HG02852 (cell line): ENCODE measurements around the gene S100A16.
"Not testable (repeated sequence)": the region's sequence is repeated elsewhere in the genome, so short reads cannot be mapped to it uniquely, and the experiment has no call there.

Experiments
- ATAC-seq: cut with Tn5 transposase; IDR thresholded peaks from one replicate; pipeline ENCODE4 v1.9.1; 2021; ENCODE audit warnings: mild to moderate bottlenecking, moderate library complexity; ENCODE audit not compliant: unreplicated experiment

The S100A16 gene, protein sequence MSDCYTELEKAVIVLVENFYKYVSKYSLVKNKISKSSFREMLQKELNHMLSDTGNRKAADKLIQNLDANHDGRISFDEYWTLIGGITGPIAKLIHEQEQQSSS

DNA sequence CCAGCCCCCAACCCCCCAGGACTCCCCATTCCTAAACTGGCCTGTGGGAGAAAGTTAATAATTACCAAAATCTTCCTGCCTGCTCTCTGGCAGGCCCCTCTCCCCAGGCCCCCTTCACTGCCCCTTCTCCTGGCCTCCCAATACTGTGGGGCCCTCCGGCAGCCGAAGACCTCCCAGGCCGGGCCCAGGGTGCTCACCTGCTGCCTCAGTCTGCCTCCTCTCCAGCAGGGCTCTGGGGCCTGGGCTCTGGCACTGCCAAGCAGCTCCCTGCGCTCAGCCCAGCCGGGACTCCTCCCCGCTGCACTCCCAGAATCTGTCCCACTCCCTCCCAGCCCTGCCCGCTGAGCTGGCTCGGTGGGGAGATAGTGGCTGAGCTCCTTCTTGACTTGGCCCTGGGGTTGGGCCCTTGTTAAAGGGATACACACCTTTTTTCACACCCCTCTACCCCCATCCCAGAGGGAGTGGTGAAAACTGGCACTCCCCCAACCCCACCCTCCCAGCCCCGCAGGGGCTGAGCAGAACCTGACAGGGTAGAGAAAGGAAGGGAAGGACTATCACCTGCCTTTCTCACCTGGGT lies at the start of gene S100A16:
TSS of gene S100A16 (minus strand) at position 383 of the 577 bp plus-strand sequence. CDS start 4,986 bp downstream, outside the sequence.
- ATAC-seq: no peak

- no peak for ATAC-seq
Measured at GRCh38 chr1:153662269-153662668, 49.3 kb upstream of the S100A16 start.

GRCh38 chr1:153661111-153661708 lies 48.3 kb upstream of the S100A16 start:
- ATAC-seq: no peak

GRCh38 chr1:153659656-153660055 lies 46.7 kb upstream of the S100A16 start:
- no peak for ATAC-seq

- no peak for ATAC-seq
Measured at GRCh38 chr1:153659175-153659534, 46.2 kb upstream of the S100A16 start.

GRCh38 chr1:153658400-153659174 lies 45.6 kb upstream of the S100A16 start, which contains the start of gene SNAPIN:
TSS of gene SNAPIN (plus strand) at chr1:153658703. CDS start at chr1:153658744, 41 bp downstream.
- ATAC-seq: peak; percentile 91

- no peak for ATAC-seq
Measured at GRCh38 chr1:153655333-153655732, 42.4 kb upstream of the S100A16 start.

GRCh38 chr1:153652805-153653500 lies 40.0 kb upstream of the S100A16 start:
- ATAC-seq: no peak

DNA sequence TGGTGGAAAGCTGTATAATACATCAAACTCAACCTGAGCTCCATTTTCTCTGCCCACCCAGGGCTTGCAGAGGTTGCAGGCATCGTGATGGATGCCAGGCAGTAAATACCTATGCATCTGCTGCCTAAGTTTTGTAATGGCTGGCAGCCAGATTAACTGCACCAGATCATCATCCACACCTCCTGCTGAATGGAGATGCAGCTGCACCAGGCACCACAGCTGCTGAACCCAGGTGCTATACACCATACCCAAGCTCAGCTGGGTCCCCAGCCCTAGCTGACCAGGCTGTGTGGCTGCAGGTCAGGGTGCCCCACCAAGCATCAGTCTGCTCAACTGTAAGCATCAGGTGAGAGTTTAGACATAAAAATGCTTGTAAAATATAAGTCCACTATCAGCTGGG lies 38.8 kb upstream of the S100A16 start:
- no peak for ATAC-seq

DNA sequence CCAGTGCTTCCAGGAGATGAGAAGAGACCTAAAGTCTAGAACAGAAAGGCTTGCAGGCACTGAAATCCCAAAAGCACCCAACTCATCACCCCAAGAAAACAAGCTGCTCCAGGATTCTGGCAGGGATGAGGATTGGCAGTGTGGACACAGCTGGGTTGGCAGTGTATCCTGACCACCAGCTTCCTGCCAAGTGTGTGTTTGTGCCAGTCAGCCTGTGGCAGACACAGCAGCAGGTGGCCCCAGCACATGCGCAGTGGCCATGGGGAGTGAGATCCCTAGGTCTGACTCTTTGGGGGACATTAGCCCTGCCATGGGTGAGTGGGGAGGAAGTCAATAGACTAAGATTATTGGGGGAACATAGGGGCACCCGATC lies 36.9 kb upstream of the S100A16 start:
- no peak for ATAC-seq

DNA sequence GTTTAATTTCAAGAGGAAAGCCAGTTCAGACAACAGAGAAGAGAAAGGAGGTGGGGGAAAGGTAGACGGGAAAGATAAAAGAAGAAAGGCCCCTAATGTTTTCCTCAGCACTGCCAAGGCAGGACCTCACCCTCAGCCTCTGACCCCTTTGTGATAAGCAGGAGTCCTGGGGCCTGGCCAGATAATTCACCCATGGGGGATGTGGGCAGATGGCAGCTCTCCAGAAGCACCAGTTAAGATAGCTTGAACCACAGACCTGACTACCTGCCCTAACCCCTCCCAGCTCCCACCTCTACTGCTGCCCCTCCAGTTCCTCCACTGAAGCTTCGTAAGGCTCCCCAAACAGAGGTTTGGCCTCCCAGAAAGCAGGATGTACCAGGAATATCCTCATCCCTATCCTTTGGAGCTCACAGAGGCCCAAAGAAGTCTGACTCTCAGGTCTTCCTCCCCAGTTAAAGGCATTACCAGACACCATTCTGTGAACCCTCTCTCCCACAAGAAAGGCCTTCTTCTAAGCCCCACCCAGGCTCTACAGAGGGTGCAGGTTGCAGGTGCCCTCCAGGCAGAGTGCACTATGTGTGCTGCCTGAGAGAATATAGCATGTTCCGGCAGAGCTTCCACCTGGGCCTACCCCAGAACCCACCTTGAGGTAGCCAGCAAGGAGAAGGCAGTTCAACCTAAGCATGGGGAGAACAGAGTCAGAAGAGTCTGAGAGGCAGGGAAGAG lies 36.4 kb upstream of the S100A16 start:
- ATAC-seq: no peak

- ATAC-seq: no peak
Measured at GRCh38 chr1:153648000-153648643, 35.2 kb upstream of the S100A16 start.

- no peak for ATAC-seq
Measured at GRCh38 chr1:153647346-153647714, 34.4 kb upstream of the S100A16 start.

- no peak for ATAC-seq
Measured at GRCh38 chr1:153646672-153647345, 33.9 kb upstream of the S100A16 start.

DNA sequence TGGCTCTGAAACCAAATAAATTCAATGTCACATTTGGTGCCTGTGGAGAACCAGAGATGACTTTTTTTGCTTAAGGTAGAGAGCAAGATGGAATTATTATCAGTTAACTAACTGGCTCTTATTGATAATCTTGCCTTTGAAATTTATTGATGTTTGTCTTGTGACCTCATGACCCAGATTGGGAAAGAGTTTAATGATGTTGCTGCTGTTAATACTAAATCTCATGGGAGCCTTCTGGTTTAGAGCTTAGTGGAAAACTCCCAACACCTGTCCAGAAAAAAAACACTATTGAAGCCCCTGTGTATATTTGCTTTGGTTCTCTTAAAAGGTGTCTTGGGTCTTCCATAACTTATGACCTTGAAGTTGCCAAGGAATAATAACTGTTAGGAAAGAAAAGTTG lies 30.9 kb upstream of the S100A16 start:
- ATAC-seq: no peak

DNA sequence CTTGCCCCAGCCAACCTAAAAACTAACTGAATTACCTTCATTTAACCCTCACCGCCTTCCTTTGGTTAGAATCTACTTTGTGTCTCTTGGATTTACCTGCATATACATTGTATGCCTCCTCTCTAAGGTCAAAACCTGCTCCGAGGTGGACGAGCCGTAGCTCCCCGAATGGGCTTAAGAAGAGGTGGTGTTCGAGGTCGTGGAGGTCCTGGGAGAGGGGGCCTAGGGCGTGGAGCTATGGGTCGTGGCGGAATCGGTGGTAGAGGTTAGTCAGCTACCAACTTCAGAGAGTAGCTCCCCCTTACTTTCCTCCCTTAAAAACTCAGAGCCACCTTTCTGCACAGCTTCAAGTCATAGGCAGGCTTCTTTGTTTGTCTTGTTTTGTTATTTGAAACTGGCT lies 30.2 kb upstream of the S100A16 start:
- no peak for ATAC-seq

DNA sequence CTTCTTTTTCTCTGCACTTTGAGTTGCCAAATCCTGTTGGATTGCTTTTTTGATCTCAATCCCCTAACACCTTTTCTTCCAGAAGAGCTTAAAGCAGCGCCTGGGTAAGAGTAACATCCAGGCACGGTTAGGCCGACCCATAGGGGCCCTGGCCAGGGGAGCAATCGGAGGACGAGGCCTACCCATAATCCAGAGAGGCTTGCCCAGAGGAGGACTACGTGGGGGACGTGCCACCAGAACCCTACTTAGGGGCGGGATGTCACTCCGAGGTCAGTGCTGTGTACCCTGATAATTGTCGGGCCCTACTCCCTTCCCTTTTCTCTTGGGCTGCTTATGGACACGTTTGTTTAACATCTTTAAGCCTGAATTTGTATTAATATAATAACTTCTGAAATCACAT lies 29.2 kb upstream of the S100A16 start:
- no peak for ATAC-seq

GRCh38 chr1:153640861-153641260 lies 27.9 kb upstream of the S100A16 start:
- no peak for ATAC-seq

GRCh38 chr1:153640213-153640612 lies 27.3 kb upstream of the S100A16 start:
- ATAC-seq: not testable (repeated sequence)

DNA sequence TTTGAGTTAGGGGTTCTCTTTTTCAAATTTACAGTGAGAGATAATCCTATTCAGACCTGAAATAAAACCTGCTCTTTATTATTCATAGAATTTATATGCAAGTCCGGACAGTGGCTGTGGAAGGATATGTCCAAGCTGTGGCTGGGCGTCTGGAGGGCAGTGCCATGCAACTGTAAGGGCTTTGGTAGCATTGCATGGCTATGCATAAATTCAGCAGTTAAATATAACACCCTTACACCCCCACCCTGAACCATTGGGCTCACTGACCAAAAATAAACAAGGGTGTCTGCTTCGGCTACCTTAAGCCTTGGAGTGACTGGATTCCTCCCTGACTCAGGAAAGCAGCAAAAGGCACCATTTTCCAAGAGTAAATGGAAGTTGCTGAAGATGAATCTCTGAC lies 26.3 kb upstream of the S100A16 start:
- no peak for ATAC-seq
